Esophagus muscularis mucosa (tissue), 4 donors: ENCODE measurements around the gene KRT77. TPM values are rescaled to one million over a fixed set of nuclear protein-coding genes. Genes with fewer than 3 reads are reported as not detected.
A peak's percentile ranks its signal among the peaks of the same experiment; 100 is the strongest.

Experiments
- DNase-seq: peaks from one replicate; pipeline ENCODE4 v3.0.0-alpha.2; 2017; ENCODE audit errors: extremely low spot score
- H3K27ac ChIP-seq, 4 donors: fragments of 200-600 bp; sonication (generic); replicated peaks in 1 of 4; 1 replicate in 3 of 4; 2 replicates in 1 of 4; pipeline ENCODE4 v1.5.1; 2016 to 2019; ENCODE audit warnings: mild to moderate bottlenecking in 1 of 4
- H3K27me3 ChIP-seq, 4 donors: fragments of 200-600 bp; sonication (generic); one replicate each; pipeline versions ENCODE4 v1.5.1 to v1.6.0; 2016 to 2019
- H3K36me3 ChIP-seq, 4 donors: fragments of 200-600 bp; sonication (generic); one replicate each; pipeline ENCODE4 v1.5.1; 2016 to 2019
- H3K4me1 ChIP-seq, 4 donors: fragments of 200-600 bp; sonication (generic); one replicate each; pipeline ENCODE4 v1.5.1; 2016 to 2019
- H3K4me3 ChIP-seq, 4 donors: fragments of 200-600 bp; sonication (generic); 1 replicate in 2 of 4; 2 replicates in 2 of 4; pipeline ENCODE4 v1.5.1; 2016 to 2019; ENCODE audit warnings: mild to moderate bottlenecking in 4 of 4, moderate library complexity in 1 of 4
- H3K9me3 ChIP-seq, 4 donors: fragments of 200-600 bp; sonication (generic); 1 replicate in 3 of 4; 2 replicates in 1 of 4; pipeline ENCODE4 v1.5.1; 2016 to 2019
- CTCF ChIP-seq, 3 experiments: fragments of 200-600 bp in 2 of 3; fragments of 450-650 bp in 1 of 3; sonication (generic) in 2 of 3; IDR thresholded peaks; one replicate each; pipeline ENCODE4 v1.5.1; 2017 to 2019; ENCODE audit warnings: antibody characterized with exemption in 3 of 3, mild to moderate bottlenecking in 2 of 3, moderate library complexity in 1 of 3
- EP300 ChIP-seq: sonication (generic); formaldehyde crosslinking; IDR thresholded peaks from one replicate; pipeline ENCODE4 v1.6.1; 2017; ENCODE audit warnings: antibody characterized with exemption
- POLR2A ChIP-seq: fragments of 450-650 bp; IDR thresholded peaks from one replicate; pipeline ENCODE4 v1.6.1; 2017; ENCODE audit warnings: antibody characterized with exemption, moderate library complexity, mild to moderate bottlenecking, low read depth
- POLR2AphosphoS5 ChIP-seq, 2 donors: sonication (generic); formaldehyde crosslinking; IDR thresholded peaks; one replicate each; pipeline ENCODE4 v1.6.1; 2017; ENCODE audit warnings: antibody characterized with exemption in 2 of 2
- WGBS: methylation state at CpG from one replicate; pipeline ENCODE4 v1.1.5; 2018; 5-methylcytosine and 5-hydroxymethylcytosine counted together
- intact Hi-C: fragments of 100-400 bp; cut with DNase I; formaldehyde crosslinking; loops from one replicate; pipeline ENCODE4 v1.15.1; 2023
- total RNA-seq, 4 donors: library from RNA; depleted of rRNA; stranded (reverse); fragments of >200 nt; gene quantifications; one replicate each; pipeline versions ENCODE4 v1.1.0 to v1.2.1, GENCODE V29; 2016

The KRT77 gene
- total RNA-seq, 4 donors from 2014 or later: not detected

GRCh38 chr12:52650520-52651081, 52.7 kb downstream of the KRT77 start:
- intact Hi-C loops: no loop called here
- WGBS: 80% methylated on average over 11 of the region's 12 CpGs
- H3K4me1 ChIP-seq: no peaks in the 10 kb centered on the region
- H3K36me3 ChIP-seq: no peaks in the 10 kb centered on the region
- no peak for DNase-seq
- H3K4me3 ChIP-seq: no peak overlapping the region
- TF ChIP-seq EP300 (no peak), POLR2A (no peak), POLR2AphosphoS5 (IDR thresholded peaks at IDR 0.05) (no peak), CTCF (IDR thresholded peaks at IDR 0.05) (no peak)
- no peaks in the 10 kb centered on the region for H3K9me3 ChIP-seq
- peaks cover 0 to 27% (median 0%) of the 10 kb centered on the region in 4 donors for H3K27me3 ChIP-seq
- H3K27ac ChIP-seq: no peak overlapping the region

DNA sequence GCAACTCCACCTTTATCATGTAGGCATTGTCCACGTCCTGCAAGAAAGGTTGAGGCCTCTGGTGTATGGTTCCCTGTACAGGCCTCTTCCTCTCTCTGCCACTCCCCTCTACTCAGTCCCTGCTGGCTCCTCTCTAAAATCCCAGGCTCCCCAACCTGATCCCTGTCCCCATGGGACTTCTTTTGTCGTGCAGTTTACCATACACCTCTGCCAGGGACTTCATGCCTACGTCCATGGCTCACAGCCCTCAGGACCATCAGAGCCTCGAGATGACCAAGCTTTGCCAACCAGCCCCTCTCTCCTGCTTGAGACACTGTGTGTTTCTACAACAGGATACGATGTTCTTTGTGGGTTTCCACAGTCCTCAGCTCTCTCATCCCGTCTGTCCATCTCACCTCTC, 54.3 kb downstream of the KRT77 start:
- Histone ChIP-seq H3K4me3 (no peak overlapping the region), H3K9me3 (no peaks in the 10 kb centered on the region), H3K27me3 (peaks cover 0 to 12% (median 0%) of the 10 kb centered on the region in 4 donors), H3K36me3 (no peaks in the 10 kb centered on the region), H3K27ac (no peak overlapping the region), H3K4me1 (no peaks in the 10 kb centered on the region)
- no peak for DNase-seq
- TF ChIP-seq EP300 (no peak), POLR2AphosphoS5 (IDR thresholded peaks at IDR 0.05) (no peak), CTCF (IDR thresholded peaks at IDR 0.05) (no peak), POLR2A (no peak)
- WGBS: 80% methylated on average over 6 of the region's 6 CpGs
- intact Hi-C loops: no loop called here

- Histone ChIP-seq H3K9me3 (no peaks in the 10 kb centered on the region), H3K4me1 (no peaks in the 10 kb centered on the region), H3K4me3 (no peak overlapping the region), H3K27ac (no peak overlapping the region), H3K36me3 (no peaks in the 10 kb centered on the region), H3K27me3 (peaks cover 0 to 9% (median 0%) of the 10 kb centered on the region in 4 donors)
- WGBS: 95% methylated on average over 7 of the region's 8 CpGs
- intact Hi-C loops: no loop called here
- TF ChIP-seq POLR2A: no peak
- TF ChIP-seq CTCF (IDR thresholded peaks at IDR 0.05): no peak
- no peak for TF ChIP-seq EP300
- no peak for TF ChIP-seq POLR2AphosphoS5 (IDR thresholded peaks at IDR 0.05)
- peak; percentile 86 for DNase-seq
Observed at GRCh38 chr12:52648012-52648550, 55.2 kb downstream of the KRT77 start.

DNA sequence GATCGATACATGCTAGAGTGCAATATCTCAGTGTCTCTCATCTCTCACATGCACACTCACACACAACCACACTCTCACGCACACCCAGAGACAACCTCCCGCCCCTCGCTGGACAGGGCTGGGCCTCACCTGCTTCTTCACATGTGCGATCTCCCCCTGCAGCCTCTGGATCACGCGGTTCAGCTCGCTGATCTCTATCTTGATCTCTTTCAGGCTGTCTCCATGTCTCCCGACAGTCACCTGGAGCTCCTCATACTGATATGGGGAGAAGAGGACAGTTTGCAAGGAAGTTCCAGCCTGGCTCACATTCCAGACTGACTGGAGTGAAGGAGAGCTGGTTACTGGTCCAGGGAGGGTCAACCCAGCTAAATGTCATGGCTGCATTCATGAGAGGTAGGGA, 55.7 kb downstream of the KRT77 start:
- 88% methylated on average over 9 of the region's 9 CpGs for WGBS
- H3K36me3 ChIP-seq: no peaks in the 10 kb centered on the region
- intact Hi-C loops: no loop called here
- DNase-seq: peak; percentile 50
- H3K27ac ChIP-seq: no peak overlapping the region
- TF ChIP-seq POLR2AphosphoS5 (IDR thresholded peaks at IDR 0.05) (no peak), POLR2A (no peak), EP300 (no peak), CTCF (IDR thresholded peaks at IDR 0.05) (no peak)
- H3K9me3 ChIP-seq: no peaks in the 10 kb centered on the region
- peaks cover 0 to 9% (median 0%) of the 10 kb centered on the region in 4 donors for H3K27me3 ChIP-seq
- H3K4me1 ChIP-seq: no peaks in the 10 kb centered on the region
- H3K4me3 ChIP-seq: no peak overlapping the region

DNA sequence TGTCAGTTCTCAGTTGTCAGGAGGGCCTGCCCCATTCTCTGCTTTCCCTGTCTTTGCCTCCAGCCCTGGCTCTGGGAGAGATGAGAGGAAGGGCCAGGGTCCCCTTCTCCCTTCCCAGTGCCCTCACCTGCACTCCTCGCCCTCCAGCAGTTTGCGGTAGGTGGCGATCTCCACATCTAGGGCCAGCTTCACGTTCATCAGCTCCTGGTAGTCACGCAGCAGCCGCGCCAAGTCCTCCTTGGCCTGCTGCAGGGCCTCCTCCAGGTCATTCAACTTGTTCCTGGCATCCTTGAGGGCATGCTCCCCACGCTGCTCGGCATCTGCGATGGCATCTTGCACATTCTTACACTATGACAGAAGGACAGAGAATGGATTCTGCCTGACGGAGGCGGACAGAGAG, 56.7 kb downstream of the KRT77 start:
- WGBS: 88% methylated on average over 12 of the region's 12 CpGs
- TF ChIP-seq POLR2AphosphoS5 (IDR thresholded peaks at IDR 0.05) (no peak), EP300 (no peak), POLR2A (no peak), CTCF (IDR thresholded peaks at IDR 0.05) (no peak)
- Histone ChIP-seq H3K36me3 (no peaks in the 10 kb centered on the region), H3K27me3 (peaks cover 0 to 9% (median 0%) of the 10 kb centered on the region in 4 donors), H3K9me3 (no peaks in the 10 kb centered on the region), H3K27ac (no peak overlapping the region), H3K4me1 (no peaks in the 10 kb centered on the region), H3K4me3 (no peak overlapping the region)
- DNase-seq: peak; percentile 42
- intact Hi-C loops: no loop called here
